OCI-LY3 (cell line): ENCODE results near the gene REPS1.

Experiments used
- EZH2phosphoT487 ChIP-seq: fragments of 200-600 bp; shearing (Covaris generic); IDR thresholded peaks from 2 replicates; pipeline ENCODE4 v1.6.1; 2018; ENCODE audit warnings: antibody characterized with exemption, mixed run types, low read depth
- TF ChIP-seq, protein P1 (sequence below): fragments of 200-600, 300-600 bp; sonication (generic); IDR thresholded peaks from 2 replicates; pipeline ENCODE4 v1.5.1; 2014; ENCODE audit warnings: antibody characterized with exemption, low read length, low read depth

DNA sequence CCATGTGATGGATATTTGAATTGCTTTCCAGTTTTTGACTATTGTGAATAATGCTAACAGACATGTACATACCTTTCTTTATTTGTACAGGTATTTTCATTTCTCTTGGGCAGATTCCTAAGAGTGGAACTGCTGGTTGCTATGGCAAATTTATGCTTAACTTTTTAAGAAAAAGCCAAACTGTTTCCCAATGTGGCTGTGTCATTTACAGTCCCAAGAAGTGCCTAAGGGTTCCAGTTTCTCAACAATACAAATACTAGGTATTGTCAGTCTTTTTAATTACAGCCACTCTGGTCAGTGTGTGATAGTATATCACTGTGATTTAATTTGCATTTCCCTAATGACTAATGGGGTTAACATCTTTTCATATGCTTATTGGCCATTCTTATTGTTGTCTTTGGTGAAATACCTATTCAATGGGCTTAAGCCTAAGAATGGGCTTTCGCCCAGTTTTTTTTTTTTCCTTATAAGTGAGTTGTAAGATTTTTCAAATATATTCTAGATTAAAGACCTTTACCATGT lies 10.3 kb downstream of the REPS1 start:
- TF ChIP-seq, protein P1, sequence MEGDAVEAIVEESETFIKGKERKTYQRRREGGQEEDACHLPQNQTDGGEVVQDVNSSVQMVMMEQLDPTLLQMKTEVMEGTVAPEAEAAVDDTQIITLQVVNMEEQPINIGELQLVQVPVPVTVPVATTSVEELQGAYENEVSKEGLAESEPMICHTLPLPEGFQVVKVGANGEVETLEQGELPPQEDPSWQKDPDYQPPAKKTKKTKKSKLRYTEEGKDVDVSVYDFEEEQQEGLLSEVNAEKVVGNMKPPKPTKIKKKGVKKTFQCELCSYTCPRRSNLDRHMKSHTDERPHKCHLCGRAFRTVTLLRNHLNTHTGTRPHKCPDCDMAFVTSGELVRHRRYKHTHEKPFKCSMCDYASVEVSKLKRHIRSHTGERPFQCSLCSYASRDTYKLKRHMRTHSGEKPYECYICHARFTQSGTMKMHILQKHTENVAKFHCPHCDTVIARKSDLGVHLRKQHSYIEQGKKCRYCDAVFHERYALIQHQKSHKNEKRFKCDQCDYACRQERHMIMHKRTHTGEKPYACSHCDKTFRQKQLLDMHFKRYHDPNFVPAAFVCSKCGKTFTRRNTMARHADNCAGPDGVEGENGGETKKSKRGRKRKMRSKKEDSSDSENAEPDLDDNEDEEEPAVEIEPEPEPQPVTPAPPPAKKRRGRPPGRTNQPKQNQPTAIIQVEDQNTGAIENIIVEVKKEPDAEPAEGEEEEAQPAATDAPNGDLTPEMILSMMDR = no peak
- TF ChIP-seq EZH2phosphoT487 = no peak
